NCI-H2029 (cell line): ENCODE results near the gene DMXL1.
"Not testable (repeated sequence)": the region's sequence is repeated elsewhere in the genome, so short reads cannot be mapped to it uniquely, and the experiment has no call there.

ENCODE experiments used
- DNase-seq: peaks from one replicate; lab custom pipeline; 2025; lab: John Stamatoyannopoulos, UW

The DMXL1 gene

GRCh38 chr5:119212676-119213075, 141.8 kb downstream of the DMXL1 start:
- DNase-seq: no peak

GRCh38 chr5:119217183-119217582, 146.3 kb downstream of the DMXL1 start:
- no peak for DNase-seq

- DNase-seq: no peak
These were observed 148.2 kb downstream of the DMXL1 start for GRCh38 chr5:119218830-119219782.

- DNase-seq: no peak
These were observed 149.8 kb downstream of the DMXL1 start for GRCh38 chr5:119220576-119221197.

- DNase-seq: no peak
These were observed 150.4 kb downstream of the DMXL1 start for GRCh38 chr5:119221330-119221729.

- no peak for DNase-seq
These were observed 159.1 kb downstream of the DMXL1 start for GRCh38 chr5:119229950-119230349.

- no peak for DNase-seq
These were observed 167.6 kb downstream of the DMXL1 start for GRCh38 chr5:119238265-119239118.

- DNase-seq: no peak
These were observed 168.2 kb downstream of the DMXL1 start for GRCh38 chr5:119239119-119239417.

DNA sequence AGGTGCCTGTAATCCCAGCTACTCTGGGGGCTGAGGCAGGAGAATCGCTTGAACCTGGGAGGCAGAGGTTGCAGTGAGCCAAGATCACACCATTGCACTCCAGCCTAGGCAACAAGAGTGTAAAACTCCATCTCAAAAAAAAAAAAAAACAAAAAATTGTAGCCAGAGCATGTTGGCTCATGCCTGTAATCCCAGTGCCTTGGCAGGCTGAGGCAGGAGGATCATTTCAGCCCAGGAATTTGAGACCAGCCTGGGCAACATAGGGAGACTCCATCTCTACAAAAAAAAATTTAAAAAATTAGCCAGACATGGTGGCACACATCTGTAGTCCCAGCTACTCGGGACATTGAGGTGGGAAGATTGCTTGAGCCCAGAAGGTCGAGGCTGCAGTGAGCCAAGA, 168.9 kb downstream of the DMXL1 start:
- not testable (repeated sequence) for DNase-seq

GRCh38 chr5:119243888-119244287, 173.0 kb downstream of the DMXL1 start:
- no peak for DNase-seq

- no peak for DNase-seq
These were observed 180.3 kb downstream of the DMXL1 start for GRCh38 chr5:119250946-119251901.

- no peak for DNase-seq
These were observed 184.9 kb downstream of the DMXL1 start for GRCh38 chr5:119255571-119256356.

GRCh38 chr5:119257613-119258012, 186.7 kb downstream of the DMXL1 start:
- DNase-seq: no peak

DNA sequence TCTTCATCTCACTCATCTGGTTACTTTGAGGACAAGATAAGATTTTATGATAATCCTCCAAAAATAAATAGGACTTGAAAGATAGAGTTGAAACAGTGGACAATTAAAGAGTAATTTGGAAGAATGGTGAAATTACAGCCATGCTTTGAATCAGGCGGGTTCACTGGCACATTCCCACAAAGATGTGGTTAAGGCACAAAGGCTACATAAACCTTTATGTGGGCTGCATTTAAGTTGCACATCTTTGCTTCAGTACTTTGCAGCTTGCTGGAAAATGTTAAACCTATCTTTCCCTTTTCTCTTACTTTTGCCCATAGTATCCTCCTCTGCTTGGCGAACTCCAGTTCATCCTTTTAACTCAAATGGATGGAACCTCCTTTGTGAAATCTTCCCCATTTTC, 192.8 kb downstream of the DMXL1 start:
- DNase-seq: no peak

DNA sequence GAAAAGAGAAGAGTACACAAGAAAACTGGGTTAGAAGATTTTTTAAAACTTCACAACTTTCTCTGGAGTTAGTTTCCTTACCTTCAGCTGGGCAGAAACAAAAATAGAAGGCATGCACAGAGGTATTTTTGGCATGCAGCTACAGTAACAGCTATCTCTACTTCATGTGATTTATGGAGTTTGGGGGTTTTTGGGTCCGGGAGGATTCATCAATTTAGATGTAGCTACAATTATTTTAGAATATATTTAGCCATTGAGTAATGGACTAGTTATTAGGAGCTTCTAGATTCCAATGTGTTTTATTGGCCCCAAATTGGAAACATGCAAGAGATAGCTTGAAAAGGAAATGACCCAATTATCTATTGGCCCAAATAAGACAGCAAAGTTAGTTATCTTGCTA, 193.3 kb downstream of the DMXL1 start:
- no peak for DNase-seq

DNA sequence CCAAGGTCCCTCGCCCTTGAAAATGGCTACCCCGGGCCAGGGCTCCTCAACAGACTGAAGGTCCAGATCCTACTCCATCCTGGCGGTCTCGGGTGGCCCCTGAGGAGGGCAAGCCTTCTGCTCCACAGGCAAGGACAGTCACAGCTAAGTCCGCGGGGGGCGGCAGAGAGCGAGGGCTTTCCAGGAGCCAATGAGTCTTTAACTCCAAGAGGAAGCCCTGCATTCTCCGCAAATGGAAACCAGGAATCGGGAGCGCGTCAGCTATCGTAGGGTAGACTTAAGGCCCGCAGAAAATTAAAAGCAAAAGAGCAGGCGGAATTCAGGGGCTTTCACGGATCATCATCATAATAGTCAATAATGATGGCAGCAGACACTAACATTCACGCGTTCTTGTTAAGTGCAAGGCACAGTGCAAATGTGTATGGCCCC, 197.1 kb downstream of the DMXL1 start:
- peak; percentile 91 for DNase-seq

DNA sequence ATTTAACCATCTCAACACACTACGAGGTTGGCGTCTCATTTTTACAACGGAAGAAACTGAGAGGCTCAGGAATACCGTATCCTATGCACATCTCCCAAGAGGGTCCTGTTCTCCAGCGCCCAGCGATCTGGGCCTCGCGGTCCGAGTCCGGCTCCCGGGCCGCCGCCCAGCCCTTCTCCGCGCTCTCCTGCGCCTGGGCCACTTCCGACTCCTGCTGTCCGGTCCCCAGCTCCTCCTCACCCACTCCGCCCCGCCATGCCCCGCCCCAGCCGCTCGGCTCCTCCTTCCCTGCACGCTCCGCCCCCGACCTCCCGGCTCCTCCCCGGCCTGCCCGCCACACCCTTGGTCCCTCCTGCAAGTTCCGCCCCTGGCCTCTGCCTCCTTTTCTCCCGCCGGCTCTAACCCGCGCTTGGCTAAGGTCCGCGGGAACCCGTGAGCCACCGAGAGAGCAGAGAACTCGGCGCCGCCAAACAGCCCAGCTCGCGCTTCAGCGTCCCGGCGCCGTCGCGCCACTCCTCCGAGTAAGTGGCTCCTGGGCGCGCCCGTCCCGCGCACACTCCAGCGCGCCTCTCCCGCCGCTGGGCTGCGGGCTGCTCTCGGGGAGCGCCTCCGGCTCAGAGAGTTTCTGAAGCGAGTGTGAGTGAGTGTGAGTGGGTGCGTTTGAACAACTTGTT, 197.6 kb downstream of the DMXL1 start:
- DNase-seq: peak; percentile 83

- peak; percentile 16 for DNase-seq
These were observed 198.4 kb downstream of the DMXL1 start for GRCh38 chr5:119269061-119269944.

- peak; percentile 1 for DNase-seq
These were observed 199.3 kb downstream of the DMXL1 start for GRCh38 chr5:119270121-119270565.
